Gastrocnemius medialis (tissue), 4 donors: Measurements from ENCODE around the gene GOLPH3. TPM values are rescaled to one million over a fixed set of nuclear protein-coding genes. Genes with fewer than 3 reads are reported as not detected.

ENCODE experiments used
- ATAC-seq, 2 donors: fragments of 150-250 bp; one replicate each; pipeline ENCODE4 v1.9.1; 2016
- DNase-seq, 2 donors: peaks; one replicate each; pipeline ENCODE4 v3.0.0-alpha.2; 2019
- H3K27ac ChIP-seq, 4 donors: fragments of 200-600 bp; sonication (generic); 1 replicate in 1 of 4; 2 replicates in 3 of 4; pipeline ENCODE4 v1.5.1; 2016 to 2018; ENCODE audit warnings: mild to moderate bottlenecking in 2 of 4, moderate library complexity in 1 of 4
- H3K27me3 ChIP-seq, 3 donors: fragments of 200-600 bp; sonication (generic) in 2 of 3; 1 replicate in 1 of 3; 2 replicates in 2 of 3; pipeline versions ENCODE4 v1.5.1 to v1.6.0; 2016 to 2019; ENCODE audit warnings: mild to moderate bottlenecking in 1 of 3, moderate library complexity in 1 of 3
- H3K36me3 ChIP-seq, 2 donors: fragments of 200-600 bp; sonication (generic) in 1 of 2; one replicate each; pipeline ENCODE4 v1.5.1; 2017 to 2018
- H3K4me1 ChIP-seq, 2 donors: fragments of 200-600 bp; sonication (generic) in 1 of 2; one replicate each; pipeline ENCODE4 v1.5.1; 2016 to 2017; ENCODE audit warnings: mild to moderate bottlenecking in 2 of 2
- H3K4me3 ChIP-seq, 4 donors: fragments of 200-600 bp; sonication (generic) in 3 of 4; 1 replicate in 1 of 4; 2 replicates in 3 of 4; pipeline ENCODE4 v1.5.1; 2016 to 2019; ENCODE audit warnings: mild to moderate bottlenecking in 2 of 4
- H3K9me3 ChIP-seq, 3 donors: fragments of 200-600 bp; sonication (generic) in 2 of 3; 1 replicate in 1 of 3; 2 replicates in 2 of 3; pipeline ENCODE4 v1.5.1; 2016 to 2019
- POLR2A ChIP-seq, 2 donors: fragments of 450-650 bp; IDR thresholded peaks; one replicate each; pipeline ENCODE4 v1.6.1; 2017; ENCODE audit warnings: antibody characterized with exemption in 2 of 2, mild to moderate bottlenecking in 2 of 2, moderate library complexity in 2 of 2
- in situ Hi-C, 4 donors: fragments of 200-750 bp; cut with MboI; loops; one replicate each; pipeline versions ENCODE4 v1.15.0 to v1.8.0; 2017; ENCODE audit warnings: low sequenced_read_pairs in 4 of 4
- intact Hi-C: fragments of 100-400 bp; cut with DNase I; formaldehyde crosslinking; loops from one replicate; pipeline ENCODE4 v1.15.1; 2023; ENCODE audit warnings: low total_unique reads
- total RNA-seq, 4 donors: library from RNA; depleted of rRNA; stranded (reverse); fragments of >200 nt; gene quantifications; one replicate each; pipeline versions ENCODE4 v1.1.0 to v1.2.3, GENCODE V29; 2016
- TF ChIP-seq, protein P1 (sequence below), 5 experiments: fragments of 450-650 bp in 3 of 5; fragments of 200-600 bp in 2 of 5; sonication (generic) in 2 of 5; IDR thresholded peaks in 4 of 5; conservative IDR thresholded peaks in 1 of 5; 1 replicate in 4 of 5; 2 replicates in 1 of 5; pipeline ENCODE4 v1.5.1; 2016 to 2019; ENCODE audit warnings: antibody characterized with exemption in 5 of 5, mild to moderate bottlenecking in 3 of 5, moderate library complexity in 3 of 5

Gene GOLPH3
- total RNA-seq, 4 donors from 2014 or later: 34.9 to 77.8 (median 46.1) TPM

DNA sequence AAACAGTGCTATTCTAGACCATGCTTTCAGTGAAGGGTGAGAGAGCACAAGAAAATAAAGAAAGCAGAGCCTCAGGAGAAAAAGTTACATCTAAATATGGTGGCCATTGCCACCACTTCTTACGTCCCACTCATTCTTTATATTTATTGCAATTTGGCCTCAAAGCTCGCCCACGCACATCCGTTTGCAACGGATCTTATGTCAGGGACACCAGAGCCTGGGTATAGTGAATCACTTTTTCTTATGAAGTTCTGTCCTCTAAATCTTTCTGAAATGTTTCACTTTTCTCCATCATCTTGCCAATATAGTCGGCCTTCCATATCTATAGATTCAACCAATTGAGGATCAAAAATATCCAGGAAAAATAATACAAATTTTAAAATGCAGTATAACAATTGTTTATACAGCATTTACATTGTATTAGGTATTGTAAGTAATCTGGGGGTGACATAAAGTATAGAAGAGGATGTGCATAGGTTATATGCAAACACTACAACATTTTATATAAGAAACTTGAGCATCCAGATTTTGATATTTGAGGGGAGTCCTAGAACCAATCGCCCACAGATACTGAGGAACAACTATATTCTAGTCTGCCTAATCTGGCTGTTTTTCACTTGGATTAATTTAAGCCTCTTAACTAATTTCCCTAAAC is 35.2 kb downstream of the GOLPH3 start:
- Histone ChIP-seq H3K4me1 (peaks cover 23 to 33% of the 10 kb centered on the region in 2 donors), H3K27me3 (no peaks in the 10 kb centered on the region), H3K27ac (no peak overlapping the region), H3K4me3 (no peak overlapping the region), H3K36me3 (peaks cover 0 to 20% of the 10 kb centered on the region in 2 donors), H3K9me3 (no peaks in the 10 kb centered on the region)
- DNase-seq (no peak), ATAC-seq (no peak)
- intact Hi-C loops (no loop called here), in situ Hi-C loops (no loop called here)
- TF ChIP-seq, protein P1, sequence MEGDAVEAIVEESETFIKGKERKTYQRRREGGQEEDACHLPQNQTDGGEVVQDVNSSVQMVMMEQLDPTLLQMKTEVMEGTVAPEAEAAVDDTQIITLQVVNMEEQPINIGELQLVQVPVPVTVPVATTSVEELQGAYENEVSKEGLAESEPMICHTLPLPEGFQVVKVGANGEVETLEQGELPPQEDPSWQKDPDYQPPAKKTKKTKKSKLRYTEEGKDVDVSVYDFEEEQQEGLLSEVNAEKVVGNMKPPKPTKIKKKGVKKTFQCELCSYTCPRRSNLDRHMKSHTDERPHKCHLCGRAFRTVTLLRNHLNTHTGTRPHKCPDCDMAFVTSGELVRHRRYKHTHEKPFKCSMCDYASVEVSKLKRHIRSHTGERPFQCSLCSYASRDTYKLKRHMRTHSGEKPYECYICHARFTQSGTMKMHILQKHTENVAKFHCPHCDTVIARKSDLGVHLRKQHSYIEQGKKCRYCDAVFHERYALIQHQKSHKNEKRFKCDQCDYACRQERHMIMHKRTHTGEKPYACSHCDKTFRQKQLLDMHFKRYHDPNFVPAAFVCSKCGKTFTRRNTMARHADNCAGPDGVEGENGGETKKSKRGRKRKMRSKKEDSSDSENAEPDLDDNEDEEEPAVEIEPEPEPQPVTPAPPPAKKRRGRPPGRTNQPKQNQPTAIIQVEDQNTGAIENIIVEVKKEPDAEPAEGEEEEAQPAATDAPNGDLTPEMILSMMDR (IDR thresholded peaks at IDR 0.05 in 4 of 5, conservative IDR thresholded peaks at IDR 0.05 in 1 of 5): no peak
- no peak for TF ChIP-seq POLR2A (IDR thresholded peaks at IDR 0.05)

- no peak overlapping the region for H3K4me3 ChIP-seq
- ATAC-seq: peak in 1 of 2 donors; percentile 72
- no peaks in the 10 kb centered on the region for H3K9me3 ChIP-seq
- DNase-seq: no peak
- peak overlapping the region in 2 of 4 donors; percentile 3 to 57 for H3K27ac ChIP-seq
- intact Hi-C loops: no loop called here
- TF ChIP-seq POLR2A (IDR thresholded peaks at IDR 0.05): no peak
- H3K4me1 ChIP-seq: peaks cover 22 to 43% of the 10 kb centered on the region in 2 donors
- no peaks in the 10 kb centered on the region for H3K27me3 ChIP-seq
- in situ Hi-C loops: no loop called here
- H3K36me3 ChIP-seq: peaks cover 0 to 25% of the 10 kb centered on the region in 2 donors
Observed at GRCh38 chr5:32136342-32136741, 37.8 kb downstream of the GOLPH3 start.

DNA sequence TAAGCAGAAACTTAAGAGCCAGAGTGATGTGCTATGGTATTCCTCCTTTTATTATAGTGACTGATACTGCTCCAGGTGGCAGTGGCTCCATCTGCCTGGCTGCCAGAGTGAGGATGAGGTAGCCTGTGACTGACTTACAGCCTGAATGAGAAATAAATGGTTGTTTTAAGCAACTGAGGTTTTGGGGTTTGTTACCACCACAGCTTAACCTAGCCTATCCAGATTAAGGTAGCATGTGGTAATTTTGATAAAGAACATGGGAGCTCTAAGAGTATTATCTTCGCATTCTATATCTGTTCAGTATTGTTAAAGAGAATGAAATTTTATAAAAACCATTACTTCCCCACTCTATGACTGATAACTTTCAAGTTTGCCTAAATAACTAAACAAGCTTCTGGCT is 39.0 kb downstream of the GOLPH3 start:
- H3K9me3 ChIP-seq: no peaks in the 10 kb centered on the region
- H3K4me1 ChIP-seq: peaks cover 22 to 55% of the 10 kb centered on the region in 2 donors
- ATAC-seq (no peak), DNase-seq (no peak)
- H3K36me3 ChIP-seq: peaks cover 0 to 25% of the 10 kb centered on the region in 2 donors
- H3K27me3 ChIP-seq: no peaks in the 10 kb centered on the region
- H3K4me3 ChIP-seq: no peak overlapping the region
- peak overlapping the region in 1 of 4 donors; percentile 57 for H3K27ac ChIP-seq
- intact Hi-C loops (no loop called here), in situ Hi-C loops (no loop called here)
- TF ChIP-seq POLR2A (IDR thresholded peaks at IDR 0.05): no peak
- TF ChIP-seq, protein P1 (IDR thresholded peaks at IDR 0.05 in 4 of 5, conservative IDR thresholded peaks at IDR 0.05 in 1 of 5): no peak

DNA sequence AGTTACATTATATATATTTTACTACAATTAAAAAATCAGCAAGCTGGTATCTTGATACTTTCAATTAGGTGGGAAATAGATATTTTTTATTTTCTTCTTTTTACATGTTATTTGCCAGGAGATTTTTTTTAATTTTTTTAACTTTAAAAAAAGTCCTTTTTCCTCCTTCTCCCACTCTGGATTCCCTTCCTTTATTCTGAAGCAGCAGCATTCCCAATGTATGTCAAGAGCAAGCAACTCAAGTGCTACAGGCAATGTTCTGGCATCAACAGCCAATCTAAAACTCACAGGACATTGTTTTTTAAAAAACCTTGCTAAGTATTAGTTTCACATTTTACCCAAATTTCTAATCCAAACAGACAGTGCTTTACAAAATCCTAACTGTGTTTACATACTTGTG is 41.4 kb downstream of the GOLPH3 start:
- Histone ChIP-seq H3K27me3 (no peaks in the 10 kb centered on the region), H3K36me3 (peaks cover 0 to 25% of the 10 kb centered on the region in 2 donors), H3K27ac (peak overlapping the region in 1 of 4 donors; percentile 26), H3K4me1 (peaks cover 32 to 61% of the 10 kb centered on the region in 2 donors), H3K4me3 (no peak overlapping the region), H3K9me3 (no peaks in the 10 kb centered on the region)
- intact Hi-C loops: no loop called here
- no peak for ATAC-seq
- in situ Hi-C loops: no loop called here
- DNase-seq: no peak
- TF ChIP-seq, protein P1 (IDR thresholded peaks at IDR 0.05 in 4 of 5, conservative IDR thresholded peaks at IDR 0.05 in 1 of 5): no peak
- no peak for TF ChIP-seq POLR2A (IDR thresholded peaks at IDR 0.05)

GRCh38 chr5:32131604-32132003 is 42.5 kb downstream of the GOLPH3 start:
- intact Hi-C loops: no loop called here
- in situ Hi-C loops: no loop called here
- peaks cover 0 to 25% of the 10 kb centered on the region in 2 donors for H3K36me3 ChIP-seq

More at GRCh38 chr5:32131604-32132003, 42.5 kb downstream of the GOLPH3 start:
- peaks cover 26 to 63% of the 10 kb centered on the region in 2 donors for H3K4me1 ChIP-seq
- TF ChIP-seq POLR2A (IDR thresholded peaks at IDR 0.05): no peak
- TF ChIP-seq, protein P1 (IDR thresholded peaks at IDR 0.05 in 4 of 5, conservative IDR thresholded peaks at IDR 0.05 in 1 of 5): no peak
- H3K27ac ChIP-seq: no peak overlapping the region
- no peak for ATAC-seq
- DNase-seq: no peak
- no peaks in the 10 kb centered on the region for H3K27me3 ChIP-seq
- H3K9me3 ChIP-seq: no peaks in the 10 kb centered on the region
- H3K4me3 ChIP-seq: no peak overlapping the region
